GM10248 (cell line): ENCODE results near the gene SIN3A.
"Not testable (repeated sequence)": the region's sequence is repeated elsewhere in the genome, so short reads cannot be mapped to it uniquely, and the experiment has no call there.

Experiments
- CTCF ChIA-PET: fragments of 300-600 bp; sonication (Branson Sonifier 250); formaldehyde crosslinking; extraction: SDS; loops from one replicate; lab custom pipeline; 2021; ENCODE audit warnings: antibody characterized with exemption; lab: Yijun Ruan, JAX
- POLR2A ChIA-PET: fragments of 350-650 bp; sonication (Branson Sonifier 250); formaldehyde crosslinking; extraction: SDS; loops from one replicate; lab custom pipeline; 2020; ENCODE audit warnings: antibody characterized with exemption; lab: Yijun Ruan, JAX
- DNase-seq: peaks from one replicate; pipeline ENCODE4 v3.0.0; 2012; ENCODE audit errors: extremely low spot score
- CTCF ChIP-seq: IDR thresholded peaks from 2 replicates; pipeline ENCODE4 v1.5.1; 2012; ENCODE audit warnings: mild to moderate bottlenecking, low read depth; ENCODE audit errors: extremely low read depth, missing control alignments, control extremely low read depth

Gene SIN3A

GRCh38 chr15:75403892-75404291 lies 47.6 kb downstream of the SIN3A start:
- no peak for TF ChIP-seq CTCF
- POLR2A ChIA-PET, result no interaction called here
- no peak for DNase-seq
- CTCF ChIA-PET, result interaction anchor here (1.8 to 3.8 kb wide), 3 partner anchors 9 to 36 kb away, joined by 4 to 21 read pairs (median 6); partner anchors contain the start of gene MAN2C1

DNA sequence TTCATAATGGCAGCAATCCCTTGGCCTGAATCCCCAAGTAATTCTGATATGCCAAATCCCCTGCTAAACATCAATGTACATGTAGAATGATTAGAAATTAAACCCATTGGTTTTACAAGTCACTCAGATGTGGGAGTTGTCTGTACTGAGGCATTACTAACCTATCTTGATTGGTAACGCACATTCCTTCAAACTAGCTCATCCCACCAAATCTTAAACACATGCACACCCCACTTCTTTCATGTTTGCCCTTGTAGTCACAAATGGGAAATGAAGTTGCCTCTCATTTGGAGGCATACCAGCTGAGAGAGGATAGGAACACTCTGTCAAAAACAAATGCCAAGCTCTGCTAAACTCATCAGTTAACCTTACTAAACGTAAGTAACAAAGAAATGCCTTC lies 54.0 kb downstream of the SIN3A start:
- no peak for TF ChIP-seq CTCF
- ChIA-PET POLR2A (no interaction called here), CTCF (interaction anchor here (0.9 to 1.8 kb wide), 5 partner anchors 8 to 208 kb away, joined by 3 to 8 read pairs (median 4); no protein-coding TSS in a partner anchor)

GRCh38 chr15:75389791-75390382 lies 61.6 kb downstream of the SIN3A start:
- TF ChIP-seq CTCF, result no peak
- no peak for DNase-seq
- CTCF ChIA-PET, result interaction anchor here (1.0 to 3.3 kb wide), 3 partner anchors 9 to 22 kb away, joined by 6 to 17 read pairs (median 7); partner anchors contain the start of gene MAN2C1
- POLR2A ChIA-PET, result no interaction called here

More for the DNA sequence above, 54.0 kb downstream of the SIN3A start:
- DNase-seq, result no peak

DNA sequence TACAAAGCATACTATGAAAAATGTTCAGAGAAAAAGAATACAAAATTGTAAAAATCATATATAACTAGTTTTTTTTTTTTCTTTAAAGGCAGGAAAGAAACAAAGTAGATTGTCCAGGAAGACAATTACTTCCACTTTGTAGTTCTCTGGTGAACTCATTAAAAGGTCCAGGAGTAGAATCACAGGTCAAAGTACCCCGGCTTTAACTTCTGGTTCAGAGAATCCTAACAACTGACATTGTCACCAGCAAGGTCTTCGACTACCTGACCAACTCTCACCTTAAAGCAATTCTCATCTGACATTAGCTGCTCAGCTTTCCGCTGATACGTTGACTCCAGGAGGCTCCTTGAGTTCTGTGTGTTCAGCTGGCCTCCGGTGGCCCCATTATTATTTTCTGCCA lies 67.5 kb downstream of the SIN3A start:
- DNase-seq, POLR2A ChIA-PET: not testable (repeated sequence)
- CTCF ChIA-PET, result interaction anchor here (2.7 kb wide), 1 partner anchor 10 kb away, joined by 12 read pairs; no protein-coding TSS in a partner anchor

DNA sequence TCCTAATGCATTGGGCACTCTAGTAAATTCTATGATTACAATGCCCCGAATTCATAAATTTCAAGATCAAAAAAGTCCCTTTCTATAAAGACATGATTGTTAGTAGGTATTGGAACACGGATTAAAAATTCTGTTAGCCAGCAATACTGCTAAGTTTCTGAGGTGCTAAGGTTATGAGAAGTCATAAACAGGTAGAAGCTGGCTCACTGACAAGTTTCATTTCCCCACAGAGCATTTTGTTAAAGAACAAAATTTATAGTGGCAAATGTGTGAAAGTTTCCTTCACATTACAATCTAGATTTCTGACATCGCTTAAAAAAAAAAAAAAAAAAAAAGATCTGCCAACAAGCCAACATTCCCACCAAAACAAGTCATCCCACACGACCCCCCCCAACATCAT lies 70.7 kb downstream of the SIN3A start:
- no peak for DNase-seq
- no peak for TF ChIP-seq CTCF
- POLR2A ChIA-PET, result no interaction called here
- CTCF ChIA-PET, result interaction anchor here (0.7 to 6.0 kb wide), 3 partner anchors 8 to 53 kb away, joined by 3 to 39 read pairs (median 7); partner anchors contain the start of gene MAN2C1

- ChIA-PET CTCF (no interaction called here), POLR2A (no interaction called here)
- DNase-seq, result no peak
- no peak for TF ChIP-seq CTCF
Measured at GRCh38 chr15:75371901-75372688, 79.4 kb downstream of the SIN3A start.

DNA sequence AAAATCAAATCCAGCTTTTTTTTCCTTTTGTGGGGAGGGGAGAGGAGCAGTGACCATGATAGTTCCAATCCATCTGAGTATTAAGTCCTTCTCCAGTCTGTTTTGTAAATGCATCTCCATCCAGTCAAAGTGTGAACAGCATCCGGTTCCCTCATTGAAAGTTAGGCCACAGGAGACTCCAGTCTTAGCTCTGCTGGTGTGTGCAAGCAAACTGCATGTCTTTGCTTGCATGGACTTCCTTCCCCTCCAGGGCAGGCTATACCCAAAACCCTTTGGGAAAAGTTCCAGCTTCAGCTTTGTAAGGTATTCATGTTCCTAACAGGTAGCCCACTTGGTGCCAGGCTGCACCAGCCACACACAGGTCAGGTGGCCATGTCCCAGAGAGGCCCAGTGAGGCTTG lies 80.0 kb downstream of the SIN3A start:
- TF ChIP-seq CTCF, result no peak
- no peak for DNase-seq
- ChIA-PET POLR2A (interaction anchor here (0.7 to 0.8 kb wide), 2 partner anchors 83 to 746 kb away, joined by 3 read pairs; no protein-coding TSS in a partner anchor), CTCF (interaction anchor here (1.8 kb wide), 1 partner anchor 430 kb away, joined by 4 read pairs; no protein-coding TSS in a partner anchor)
